IMR-90 (cell line): Measurements from ENCODE around the gene HUWE1. TPM values are rescaled to one million over a fixed set of nuclear protein-coding genes. Genes with fewer than 3 reads are reported as not detected.

Experiments
- ATAC-seq: fragments of 200-7000 bp; cut with Tn5 transposase; 2 replicates; pipeline ENCODE4 v1.9.1; 2020; ENCODE audit warnings: low read depth, mild to moderate bottlenecking, moderate library complexity
- BruUV-seq: library from RNA; stranded (reverse); fragments of 400-500 nt; replicated peaks from 2 replicates; lab custom pipeline; 2021; lab: Mats Ljungman, UMichigan
- CTCF ChIA-PET: fragments of 300-600 bp; formaldehyde crosslinking; extraction: SDS; loops from one replicate; lab custom pipeline; 2021; ENCODE audit warnings: antibody characterized with exemption; lab: Yijun Ruan, JAX
- POLR2A ChIA-PET: fragments of 300-600 bp; sonication (Branson Sonifier 250); formaldehyde crosslinking; loops from one replicate; lab custom pipeline; 2022; ENCODE audit warnings: antibody characterized with exemption; ENCODE audit not compliant: unreplicated experiment; lab: Charles Lee
- DNase-seq: peaks from one replicate; pipeline ENCODE4 v3.0.0; 2013
- H2AFZ ChIP-seq: replicated peaks from 2 replicates; pipeline ENCODE3; 2013; ENCODE audit warnings: low read length, mild to moderate bottlenecking; ENCODE audit not compliant: poor library complexity
- H2AK5ac ChIP-seq: 2 replicates; pipeline ENCODE4 v1.6.1; 2013; ENCODE audit warnings: low read depth, low read length, inconsistent platforms
- H2AK9ac ChIP-seq: replicated peaks from 2 replicates; pipeline ENCODE3; 2013; ENCODE audit warnings: mild to moderate bottlenecking, low read depth, low read length, moderate library complexity; ENCODE audit not compliant: poor library complexity
- H2BK120ac ChIP-seq: 2 replicates; pipeline ENCODE4 v1.6.1; 2013; ENCODE audit warnings: low read depth, low read length, inconsistent platforms
- H2BK15ac ChIP-seq: 3 replicates; pipeline ENCODE4 v1.6.1; 2013; ENCODE audit warnings: low read depth, low read length, inconsistent platforms
- H2BK20ac ChIP-seq: 2 replicates; pipeline ENCODE4 v1.6.1; 2013; ENCODE audit warnings: low read depth, mild to moderate bottlenecking, inconsistent platforms, low read length, moderate library complexity
- H2BK5ac ChIP-seq: 2 replicates; pipeline ENCODE4 v1.6.1; 2013; ENCODE audit warnings: mild to moderate bottlenecking, low read depth, low read length, inconsistent platforms; ENCODE audit not compliant: poor library complexity, severe bottlenecking
- H3K14ac ChIP-seq: replicated peaks from 2 replicates; pipeline ENCODE4 v1.6.1; 2013; ENCODE audit warnings: low read depth, low read length, inconsistent platforms
- H3K18ac ChIP-seq: 2 replicates; pipeline ENCODE4 v1.6.1; 2013; ENCODE audit warnings: low read depth, low read length, control low read depth
- H3K23ac ChIP-seq: 2 replicates; pipeline ENCODE4 v1.6.1; 2013; ENCODE audit warnings: low read depth, low read length, inconsistent platforms
- H3K27ac ChIP-seq: 2 replicates; pipeline ENCODE4 v1.5.1; 2013; ENCODE audit warnings: mild to moderate bottlenecking, control low read depth, low read length; ENCODE audit not compliant: insufficient read depth
- H3K27me3 ChIP-seq: 2 replicates; pipeline ENCODE4 v1.6.1; 2013; ENCODE audit warnings: low read length; ENCODE audit not compliant: control insufficient read depth, insufficient read depth
- H3K36me3 ChIP-seq: 2 replicates; pipeline ENCODE4 v1.6.1; 2013; ENCODE audit warnings: low read length, mixed read lengths; ENCODE audit not compliant: control insufficient read depth, insufficient read depth
- H3K4ac ChIP-seq: 2 replicates; pipeline ENCODE4 v1.6.1; 2013; ENCODE audit warnings: low read depth, low read length, inconsistent platforms
- H3K4me1 ChIP-seq: 2 replicates; pipeline ENCODE4 v1.6.1; 2013; ENCODE audit warnings: low read length, mixed read lengths; ENCODE audit not compliant: control insufficient read depth, insufficient read depth
- H3K4me2 ChIP-seq: 2 replicates; pipeline ENCODE4 v1.6.1; 2013; ENCODE audit warnings: low read depth, mild to moderate bottlenecking, control low read depth, low read length, moderate library complexity
- H3K4me3 ChIP-seq: 2 replicates; pipeline ENCODE4 v1.5.1; 2013; ENCODE audit warnings: low read depth, mild to moderate bottlenecking, control low read depth, low read length, moderate library complexity; ENCODE audit not compliant: insufficient read depth
- H3K56ac ChIP-seq: 2 replicates; pipeline ENCODE4 v1.6.1; 2013; ENCODE audit warnings: low read length, inconsistent platforms; ENCODE audit not compliant: insufficient read depth; ENCODE audit errors: extremely low read depth
- H3K79me1 ChIP-seq, 2 experiments: 2 replicates each; pipeline ENCODE4 v1.6.1; 2013; ENCODE audit warnings: low read length in 2 of 2, inconsistent platforms in 1 of 2, low read depth in 1 of 2
- H3K9ac ChIP-seq: 2 replicates; pipeline ENCODE4 v1.6.1; 2013; ENCODE audit warnings: low read depth, low read length, control low read depth
- H3K9me1 ChIP-seq: 2 replicates; pipeline ENCODE4 v1.6.1; 2013; ENCODE audit warnings: low read length, inconsistent platforms; ENCODE audit not compliant: insufficient read depth
- H3K9me3 ChIP-seq: 2 replicates; pipeline ENCODE4 v1.6.1; 2013; ENCODE audit warnings: low read length; ENCODE audit not compliant: control insufficient read depth, insufficient read depth
- H4K20me1 ChIP-seq: 2 replicates; pipeline ENCODE4 v1.6.1; 2013; ENCODE audit warnings: low read length, inconsistent platforms; ENCODE audit not compliant: insufficient read depth
- H4K5ac ChIP-seq: 2 replicates; pipeline ENCODE4 v1.6.1; 2013; ENCODE audit warnings: mild to moderate bottlenecking, low read depth, low read length, control low read depth
- H4K8ac ChIP-seq, 2 experiments: 2 replicates each; pipeline ENCODE4 v1.6.1; 2013; ENCODE audit warnings: low read depth in 2 of 2, low read length in 2 of 2, control low read depth in 1 of 2, inconsistent platforms in 1 of 2
- H4K91ac ChIP-seq: 2 replicates; pipeline ENCODE4 v1.6.1; 2013; ENCODE audit warnings: low read depth, low read length, inconsistent platforms; ENCODE audit not compliant: insufficient read depth
- BHLHE40 ChIP-seq: fragments of 150-350 bp; IDR thresholded peaks from 2 replicates; pipeline ENCODE4 v1.6.1; 2016; ENCODE audit warnings: mild to moderate bottlenecking, low read depth, low read length
- CEBPB ChIP-seq: IDR thresholded peaks from 2 replicates; pipeline ENCODE4 v1.6.1; 2012; ENCODE audit warnings: low read depth, low read length, improper control_type of control experiment
- CHD1 ChIP-seq: IDR thresholded peaks from 2 replicates; pipeline ENCODE4 v1.6.1; 2012; ENCODE audit warnings: low read depth, low read length, improper control_type of control experiment
- CTCF ChIP-seq: conservative IDR thresholded peaks from 2 replicates; pipeline ENCODE4 v1.5.1; 2012; ENCODE audit warnings: mild to moderate bottlenecking, low read depth, low read length, improper control_type of control experiment
- ELK1 ChIP-seq: fragments of 150-350 bp; IDR thresholded peaks from 2 replicates; pipeline ENCODE4 v1.6.1; 2016; ENCODE audit warnings: low read depth, mild to moderate bottlenecking, low read length, moderate library complexity, borderline replicate concordance
- FOS ChIP-seq: fragments of 150-350 bp; IDR thresholded peaks from 2 replicates; pipeline ENCODE4 v1.6.1; 2016; ENCODE audit warnings: low read depth, low read length
- MAFK ChIP-seq: IDR thresholded peaks from 2 replicates; pipeline ENCODE4 v1.6.1; 2012; ENCODE audit warnings: low read depth, low read length, improper control_type of control experiment
- MAZ ChIP-seq: IDR thresholded peaks from 2 replicates; pipeline ENCODE4 v1.6.1; 2012; ENCODE audit warnings: low read depth, mild to moderate bottlenecking, low read length, improper control_type of control experiment, moderate library complexity, borderline replicate concordance
- MXI1 ChIP-seq: IDR thresholded peaks from 2 replicates; pipeline ENCODE4 v1.6.1; 2012; ENCODE audit warnings: low read depth, mild to moderate bottlenecking, low read length, moderate library complexity, borderline replicate concordance
- NFE2L2 ChIP-seq: fragments of 150-350 bp; IDR thresholded peaks from 2 replicates; pipeline ENCODE4 v1.6.1; 2016; ENCODE audit warnings: low read depth, mild to moderate bottlenecking, low read length
- RAD21 ChIP-seq: IDR thresholded peaks from 2 replicates; pipeline ENCODE4 v1.6.1; 2012; ENCODE audit warnings: low read length, improper control_type of control experiment
- RCOR1 ChIP-seq: IDR thresholded peaks from 2 replicates; pipeline ENCODE4 v1.6.1; 2012; ENCODE audit warnings: mild to moderate bottlenecking, low read length, improper control_type of control experiment; ENCODE audit not compliant: insufficient replicate concordance
- RFX5 ChIP-seq: IDR thresholded peaks from 2 replicates; pipeline ENCODE4 v1.8.0; 2012; ENCODE audit warnings: low read depth, mild to moderate bottlenecking, low read length, moderate library complexity
- SMC3 ChIP-seq: fragments of 150-350 bp; IDR thresholded peaks from 2 replicates; pipeline ENCODE4 v1.6.1; 2016; ENCODE audit warnings: low read depth, mild to moderate bottlenecking, antibody characterized with exemption, low read length, moderate library complexity
- WGBS, 2 experiments: methylation state at CpG; one replicate each; pipeline versions ENCODE4 v1.1.5 to v1.1.7; 2013; ENCODE audit warnings: missing lambda C conversion rate in 2 of 2; ENCODE audit not compliant: insufficient read length in 1 of 2; ENCODE audit errors: extremely low coverage in 2 of 2; 5-methylcytosine and 5-hydroxymethylcytosine counted together
- dilution Hi-C: fragments of 300-500 bp; cut with HindIII; formaldehyde crosslinking; loops from one replicate; pipeline ENCODE4 v1.14.3; 2018; ENCODE audit warnings: low sequenced_read_pairs; ENCODE audit not compliant: unreplicated experiment
- in situ Hi-C: fragments of 300-500 bp; cut with MboI; formaldehyde crosslinking; loops from 3 replicates; pipeline ENCODE4 v1.14.3; 2019; ENCODE audit warnings: low sequenced_read_pairs, inconsistent platforms, mixed read lengths
- intact Hi-C: fragments of 100-400 bp; cut with micrococcal nuclease; formaldehyde crosslinking; loops from 2 replicates; pipeline ENCODE4 v1.10.0; 2022
- polyA plus RNA-seq, 3 experiments: library from polyadenylated mRNA; depleted of rRNA; stranded (reverse); fragments of >200 nt; gene quantifications; 2 replicates each; pipeline ENCODE4 v1.2.3, GENCODE V29; 2012; ENCODE audit warnings: low replicate concordance in 1 of 3
- total RNA-seq: library from RNA; depleted of rRNA; stranded (reverse); fragments of >200 nt; gene quantifications from 2 replicates; pipeline ENCODE4 v1.2.3, GENCODE V29; 2012

The HUWE1 gene
- total and polyA plus RNA-seq, 2 of the 4 experiments (the other 2 are of a cell fraction) = 47.6 to 57.7 TPM

- Histone ChIP-seq H3K27me3 (peaks cover 28% of the 10 kb centered on the region), H3K18ac (no peak overlapping the region), H3K9me3 (no peaks in the 10 kb centered on the region), H2AK9ac (no peak overlapping the region), H3K4me1 (no peaks in the 10 kb centered on the region), H4K5ac (no peak overlapping the region), H4K8ac (no peak overlapping the region), H3K36me3 (no peaks in the 10 kb centered on the region), H4K91ac (no peak overlapping the region), H4K20me1 (no peaks in the 10 kb centered on the region), H3K4me2 (no peak overlapping the region), H3K14ac (no peak overlapping the region), H2BK5ac (no peak overlapping the region), H3K9me1 (no peaks in the 10 kb centered on the region), H2AK5ac (no peak overlapping the region), H3K4me3 (no peak overlapping the region), H2BK120ac (no peak overlapping the region), H3K27ac (no peak overlapping the region), H2AFZ (no peak overlapping the region), H3K4ac (no peak overlapping the region), H3K9ac (no peak overlapping the region), H2BK20ac (no peak overlapping the region), H3K23ac (no peak overlapping the region), H2BK15ac (no peak overlapping the region), H3K56ac (no peak overlapping the region), H3K79me1 (no peaks in the 10 kb centered on the region)
- no CpG with 5 or more reads among the region's 2 CpGs for WGBS, 2 experiments
- POLR2A ChIA-PET = no interaction called here
- no TSS peak for BruUV-seq
- dilution Hi-C loops (no loop called here), in situ Hi-C loops (no loop called here), intact Hi-C loops (no loop called here)
- DNase-seq = no peak
- CTCF ChIA-PET = no interaction called here
- ATAC-seq = no peak
- TF ChIP-seq NFE2L2 (no peak), SMC3 (no peak), RAD21 (no peak), MXI1 (no peak), FOS (no peak), ELK1 (no peak), BHLHE40 (no peak), MAFK (no peak), MAZ (no peak), RFX5 (no peak), CHD1 (no peak), CTCF (no peak), CEBPB (no peak), RCOR1 (no peak)
Observed at GRCh38 chrX:53511322-53511721, 175.2 kb downstream of the HUWE1 start.
